LNCaP clone FGC (cell line): ENCODE results near the gene PARP11.

Source experiments
- DNase-seq: peaks from one replicate; pipeline ENCODE4 v3.0.0-alpha.2; 2011; ENCODE audit warnings: low read depth
- H3K4me3 ChIP-seq: 2 replicates; pipeline ENCODE4 v1.5.1; 2011; ENCODE audit warnings: mild to moderate bottlenecking, low read depth, low read length, control low read depth
- TF ChIP-seq, protein P1 (sequence below): IDR thresholded peaks from 2 replicates; pipeline ENCODE4 v1.5.1; 2012; ENCODE audit warnings: mild to moderate bottlenecking; ENCODE audit not compliant: control insufficient read depth, insufficient read depth; ENCODE audit errors: extremely low read depth

PARP11 gene

DNA sequence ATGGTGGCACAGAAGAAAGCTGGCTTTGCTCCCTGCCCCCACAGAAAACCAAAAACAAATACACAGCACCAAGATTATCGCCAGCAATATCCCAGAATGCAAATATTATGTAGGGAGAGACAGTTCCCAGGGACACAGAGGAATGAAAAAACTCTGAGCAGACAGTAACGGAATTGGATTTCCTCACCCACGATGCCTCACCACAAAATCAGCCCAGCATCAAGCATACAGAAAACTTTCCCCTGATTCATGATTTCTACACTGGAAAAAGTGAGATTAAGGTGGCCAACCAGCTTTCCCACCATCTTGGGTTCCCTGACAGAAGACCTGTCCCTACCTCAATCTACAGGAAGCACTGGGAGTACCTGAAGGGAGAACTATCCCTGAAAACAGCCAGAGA is 36.6 kb downstream of the PARP11 start:
- TF ChIP-seq, protein P1, sequence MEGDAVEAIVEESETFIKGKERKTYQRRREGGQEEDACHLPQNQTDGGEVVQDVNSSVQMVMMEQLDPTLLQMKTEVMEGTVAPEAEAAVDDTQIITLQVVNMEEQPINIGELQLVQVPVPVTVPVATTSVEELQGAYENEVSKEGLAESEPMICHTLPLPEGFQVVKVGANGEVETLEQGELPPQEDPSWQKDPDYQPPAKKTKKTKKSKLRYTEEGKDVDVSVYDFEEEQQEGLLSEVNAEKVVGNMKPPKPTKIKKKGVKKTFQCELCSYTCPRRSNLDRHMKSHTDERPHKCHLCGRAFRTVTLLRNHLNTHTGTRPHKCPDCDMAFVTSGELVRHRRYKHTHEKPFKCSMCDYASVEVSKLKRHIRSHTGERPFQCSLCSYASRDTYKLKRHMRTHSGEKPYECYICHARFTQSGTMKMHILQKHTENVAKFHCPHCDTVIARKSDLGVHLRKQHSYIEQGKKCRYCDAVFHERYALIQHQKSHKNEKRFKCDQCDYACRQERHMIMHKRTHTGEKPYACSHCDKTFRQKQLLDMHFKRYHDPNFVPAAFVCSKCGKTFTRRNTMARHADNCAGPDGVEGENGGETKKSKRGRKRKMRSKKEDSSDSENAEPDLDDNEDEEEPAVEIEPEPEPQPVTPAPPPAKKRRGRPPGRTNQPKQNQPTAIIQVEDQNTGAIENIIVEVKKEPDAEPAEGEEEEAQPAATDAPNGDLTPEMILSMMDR: no peak
- DNase-seq: no peak
- no peak overlapping the region for H3K4me3 ChIP-seq

DNA sequence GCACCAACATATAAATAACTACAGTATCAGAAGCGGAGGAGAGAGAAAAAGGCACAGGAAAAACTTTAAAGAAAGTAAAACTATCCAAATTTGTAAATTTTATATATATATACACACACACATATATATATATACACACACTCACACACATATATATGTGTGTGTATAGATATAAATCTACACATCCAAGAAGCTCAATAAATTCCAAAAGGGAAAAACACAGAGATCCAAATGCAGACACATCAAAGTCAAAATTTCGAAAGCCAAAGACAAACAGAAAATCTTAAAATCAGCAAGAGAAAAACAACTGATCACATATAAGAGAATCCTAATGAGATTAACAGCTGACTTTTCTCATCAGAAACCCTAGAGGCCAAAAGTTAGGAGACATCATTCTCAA is 37.3 kb downstream of the PARP11 start:
- H3K4me3 ChIP-seq: no peak overlapping the region
- TF ChIP-seq, protein P1: no peak
- no peak for DNase-seq

DNA sequence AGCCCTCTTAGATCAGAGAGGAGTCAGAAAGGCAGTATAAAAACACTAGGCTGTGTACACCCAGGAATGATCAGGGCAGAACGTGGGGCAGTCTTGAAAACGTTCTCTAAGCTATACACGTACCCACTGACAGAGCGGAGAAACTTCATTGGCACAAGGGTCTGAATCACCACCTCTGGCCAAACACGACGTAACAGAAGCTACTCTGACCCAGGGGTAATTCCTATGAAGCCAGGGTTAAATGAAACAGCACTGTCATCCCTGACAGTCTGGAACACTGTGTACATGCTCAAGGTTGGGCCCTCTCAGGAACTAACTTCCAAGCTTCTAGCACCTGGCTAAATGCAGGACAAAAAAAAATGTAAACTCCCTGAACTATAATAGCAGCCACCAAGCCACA is 38.4 kb downstream of the PARP11 start:
- TF ChIP-seq, protein P1: no peak
- H3K4me3 ChIP-seq: no peak overlapping the region
- DNase-seq: no peak

DNA sequence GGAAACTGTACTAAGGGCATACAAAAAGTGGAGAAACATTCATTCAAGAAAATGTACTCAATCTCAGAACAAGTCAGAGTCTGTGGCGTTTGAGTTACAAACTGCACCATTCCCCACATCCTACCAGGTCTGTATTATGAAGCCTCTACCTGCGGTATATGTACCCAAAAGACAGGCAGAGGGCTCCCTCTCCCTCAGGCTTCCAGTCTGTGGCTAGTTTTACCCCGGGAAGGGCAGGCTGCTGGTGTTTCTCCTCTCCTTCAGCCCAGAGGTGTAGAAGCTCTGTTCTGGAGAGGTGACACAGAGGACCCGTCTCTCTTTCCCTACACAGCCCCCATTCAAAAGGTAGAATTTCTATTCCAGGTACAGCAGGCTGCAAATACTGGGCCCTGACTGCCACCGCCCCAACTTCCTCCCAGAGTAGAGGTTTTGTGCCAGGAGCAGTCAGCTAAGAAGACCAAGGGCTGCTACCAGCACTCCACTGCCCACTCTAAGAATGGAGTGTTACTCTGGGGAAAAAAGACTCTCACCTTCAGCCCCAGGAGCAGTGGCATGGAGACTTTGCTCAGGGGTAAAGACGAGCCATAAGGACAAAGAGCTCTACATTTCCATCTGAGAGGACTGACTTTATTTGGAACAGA is 39.4 kb downstream of the PARP11 start:
- no peak for DNase-seq
- TF ChIP-seq, protein P1: no peak
- H3K4me3 ChIP-seq: no peak overlapping the region

DNA sequence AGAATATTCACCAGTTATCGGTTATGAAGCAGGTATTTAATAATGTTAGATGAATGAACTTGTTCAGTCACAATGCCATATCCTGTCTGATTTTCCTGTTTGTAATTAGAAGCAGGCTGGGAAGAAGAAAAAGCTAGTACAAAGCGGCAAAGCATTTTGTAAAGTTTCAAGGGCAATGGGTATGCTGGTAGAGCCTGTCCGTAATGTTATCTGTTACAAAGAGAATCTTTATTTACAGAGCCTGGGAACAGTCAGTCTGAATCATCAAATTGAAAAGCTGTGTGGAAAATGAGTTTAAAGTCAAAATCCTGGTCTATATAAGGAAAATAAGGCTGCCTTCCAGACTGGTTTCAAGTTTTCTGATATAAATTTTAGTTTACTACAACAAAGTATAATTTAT is 40.5 kb downstream of the PARP11 start:
- DNase-seq: no peak
- H3K4me3 ChIP-seq: no peak overlapping the region
- TF ChIP-seq, protein P1: no peak

DNA sequence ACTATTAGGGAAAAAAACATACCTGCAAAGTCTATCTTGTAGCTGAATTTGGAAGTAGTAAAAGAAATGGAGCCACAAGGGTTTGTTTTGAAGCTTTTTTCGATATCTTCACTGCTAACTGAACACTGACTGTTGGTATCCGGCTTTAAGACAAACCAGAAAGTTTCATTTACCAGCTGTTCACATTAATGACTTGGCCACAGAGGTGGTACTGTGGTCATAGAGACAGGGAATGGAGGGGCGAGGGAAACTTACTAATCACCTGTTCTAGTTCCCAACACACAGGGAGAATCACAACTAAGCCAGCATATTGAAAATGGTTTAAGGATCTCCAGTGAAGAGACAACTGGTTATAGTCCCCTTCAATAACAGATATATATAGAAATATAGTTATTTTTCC is 44.3 kb downstream of the PARP11 start:
- no peak for DNase-seq

More for the DNA sequence above, 44.3 kb downstream of the PARP11 start:
- TF ChIP-seq, protein P1: no peak
- no peak overlapping the region for H3K4me3 ChIP-seq
